HepG2 (cell line): Measurements from ENCODE around the gene SOCS1. TPM values are rescaled to one million over a fixed set of nuclear protein-coding genes. Genes with fewer than 3 reads are reported as not detected.

Experiments
- BRD4 ChIP-seq: sonication (generic); formaldehyde crosslinking; IDR thresholded peaks from 2 replicates; pipeline ENCODE4 v1.4.0; 2020; ENCODE audit warnings: missing genetic modification reagents
- E2F2 ChIP-seq: sonication (generic); formaldehyde crosslinking; IDR thresholded peaks from 2 replicates; pipeline ENCODE4 v1.4.0; 2020; ENCODE audit warnings: missing genetic modification reagents, borderline replicate concordance
- ELF1 ChIP-seq: sonication (generic); formaldehyde crosslinking; IDR thresholded peaks from 2 replicates; pipeline ENCODE4 v1.4.0; 2020; ENCODE audit warnings: missing genetic modification reagents
- GPN1 ChIP-seq: sonication (generic); formaldehyde crosslinking; IDR thresholded peaks from 2 replicates; pipeline ENCODE4 v1.5.1; 2020; ENCODE audit warnings: missing genetic modification reagents, borderline replicate concordance
- GTF3A ChIP-seq: sonication (generic); formaldehyde crosslinking; conservative IDR thresholded peaks from 2 replicates; pipeline ENCODE4 v1.4.0; 2020; ENCODE audit warnings: mild to moderate bottlenecking, missing genetic modification reagents
- HDAC2 ChIP-seq: sonication (generic); formaldehyde crosslinking; IDR thresholded peaks from 2 replicates; pipeline ENCODE4 v1.4.0; 2020; ENCODE audit warnings: missing genetic modification reagents
- HIVEP1 ChIP-seq: sonication (generic); formaldehyde crosslinking; IDR thresholded peaks from 2 replicates; pipeline ENCODE4 v1.4.0; 2020; ENCODE audit warnings: mild to moderate bottlenecking, missing genetic modification reagents
- IRF9 ChIP-seq: sonication (generic); formaldehyde crosslinking; IDR thresholded peaks from 2 replicates; pipeline ENCODE4 v1.8.0; 2022; ENCODE audit warnings: missing genetic modification reagents, mild to moderate bottlenecking, borderline replicate concordance
- JARID2 ChIP-seq: sonication (generic); formaldehyde crosslinking; IDR thresholded peaks from 2 replicates; pipeline ENCODE4 v1.8.1; 2023; ENCODE audit warnings: missing genetic modification reagents, inconsistent platforms; ENCODE audit not compliant: insufficient replicate concordance
- MYC ChIP-seq: sonication (generic); formaldehyde crosslinking; IDR thresholded peaks from 2 replicates; pipeline ENCODE4 v1.9.0; 2021; ENCODE audit warnings: missing genetic modification reagents, borderline replicate concordance
- RBAK ChIP-seq: sonication (generic); formaldehyde crosslinking; IDR thresholded peaks from 2 replicates; pipeline ENCODE4 v1.5.1; 2020; ENCODE audit warnings: mild to moderate bottlenecking, missing genetic modification reagents
- SRSF4 ChIP-seq: fragments of 200-400 bp; formaldehyde crosslinking; IDR thresholded peaks from one replicate; pipeline ENCODE4 v1.6.1; 2018; ENCODE audit warnings: mild to moderate bottlenecking, low read depth, low read length, moderate library complexity; ENCODE audit not compliant: poor library complexity, severe bottlenecking
- TBX2 ChIP-seq: sonication (generic); formaldehyde crosslinking; IDR thresholded peaks from 2 replicates; pipeline ENCODE4 v1.5.0; 2020; ENCODE audit warnings: missing genetic modification reagents, mild to moderate bottlenecking, borderline replicate concordance
- ZMYM3 ChIP-seq: sonication (generic); formaldehyde crosslinking; IDR thresholded peaks from 2 replicates; pipeline ENCODE4 v1.5.1; 2020; ENCODE audit warnings: mild to moderate bottlenecking, missing genetic modification reagents
- ZNF33B ChIP-seq: sonication (generic); formaldehyde crosslinking; IDR thresholded peaks from 2 replicates; pipeline ENCODE4 v1.5.1; 2020; ENCODE audit warnings: mild to moderate bottlenecking, missing genetic modification reagents
- ZNF441 ChIP-seq: sonication (generic); formaldehyde crosslinking; IDR thresholded peaks from 2 replicates; pipeline ENCODE4 v1.7.0; 2021; ENCODE audit warnings: missing genetic modification reagents, borderline replicate concordance
- ZNF496 ChIP-seq: sonication (generic); formaldehyde crosslinking; IDR thresholded peaks from 2 replicates; pipeline ENCODE4 v1.8.1; 2023; ENCODE audit warnings: mild to moderate bottlenecking, moderate library complexity, missing genetic modification reagents; ENCODE audit not compliant: insufficient replicate concordance
- ZNF737 ChIP-seq: sonication (generic); formaldehyde crosslinking; IDR thresholded peaks from 2 replicates; pipeline ENCODE4 v1.5.0; 2020; ENCODE audit warnings: missing genetic modification reagents, mild to moderate bottlenecking, borderline replicate concordance
- ZNF776 ChIP-seq: sonication (generic); formaldehyde crosslinking; IDR thresholded peaks from 2 replicates; pipeline ENCODE4 v1.4.0; 2020; ENCODE audit warnings: mild to moderate bottlenecking, missing genetic modification reagents
- ZNF777 ChIP-seq: sonication (generic); formaldehyde crosslinking; IDR thresholded peaks from 2 replicates; pipeline ENCODE4 v1.4.0; 2020; ENCODE audit warnings: missing genetic modification reagents
- ZNF891 ChIP-seq: sonication (generic); formaldehyde crosslinking; IDR thresholded peaks from 2 replicates; pipeline ENCODE4 v1.5.0; 2020; ENCODE audit warnings: mild to moderate bottlenecking, missing genetic modification reagents
- ZSCAN12 ChIP-seq: sonication (generic); formaldehyde crosslinking; IDR thresholded peaks from 2 replicates; pipeline ENCODE4 v1.9.0; 2021; ENCODE audit warnings: mild to moderate bottlenecking, missing genetic modification reagents
- polyA plus RNA-seq, 8 experiments: library from polyadenylated mRNA; depleted of rRNA in 3 of 8; stranded (reverse) in 7 of 8; unstranded in 1 of 8; fragments of >200 nt; fragmentation: Illumina TruSeq in 4 of 8; extraction: Trizol in 4 of 8; gene quantifications; 2 replicates each; pipeline versions ENCODE4 v1.2.1 to v1.2.3, GENCODE V29; 2011 to 2016; ENCODE audit warnings: low read depth in 4 of 8, missing spikeins in 1 of 8, mixed read lengths in 1 of 8; ENCODE audit not compliant: insufficient read depth in 1 of 8
- total RNA-seq, 5 experiments: library from RNA; depleted of rRNA; stranded (reverse); fragments of >200 nt; fragmentation: Illumina TruSeq; extraction: Trizol; gene quantifications; 2 replicates each; pipeline ENCODE4 v1.2.3, GENCODE V29; 2016; ENCODE audit warnings: low read depth in 1 of 5
- TF ChIP-seq, protein P1 (sequence below): sonication (generic); formaldehyde crosslinking; IDR thresholded peaks from 2 replicates; pipeline ENCODE4 v1.8.1; 2023; ENCODE audit warnings: mild to moderate bottlenecking, inconsistent platforms, moderate library complexity, missing genetic modification reagents, borderline replicate concordance
- TF ChIP-seq, protein P2 (sequence below): sonication (generic); formaldehyde crosslinking; IDR thresholded peaks from 2 replicates; pipeline ENCODE4 v1.4.0; 2020; ENCODE audit warnings: missing genetic modification reagents, borderline replicate concordance

The SOCS1 gene
- total and polyA plus RNA-seq, 2 of the 13 experiments (the other 11 are each of a cell fraction or from before 2014, with no cell fraction given), result 5.3 to 6.3 TPM

- TF ChIP-seq, protein P1, sequence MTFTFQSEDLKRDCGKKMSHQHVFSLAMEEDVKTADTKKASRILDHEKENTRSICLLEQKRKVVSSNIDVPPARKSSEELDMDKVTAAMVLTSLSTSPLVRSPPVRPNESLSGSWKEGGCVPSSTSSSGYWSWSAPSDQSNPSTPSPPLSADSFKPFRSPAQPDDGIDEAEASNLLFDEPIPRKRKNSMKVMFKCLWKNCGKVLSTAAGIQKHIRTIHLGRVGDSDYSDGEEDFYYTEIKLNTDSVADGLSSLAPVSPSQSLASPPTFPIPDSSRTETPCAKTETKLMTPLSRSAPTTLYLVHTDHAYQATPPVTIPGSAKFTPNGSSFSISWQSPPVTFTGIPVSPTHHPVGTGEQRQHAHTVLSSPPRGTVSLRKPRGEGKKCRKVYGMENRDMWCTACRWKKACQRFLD (CRISPR knock-in tag), result no peak
- peak; percentile 38; the same call in 1 of the 2 replicates for TF ChIP-seq TBX2 (CRISPR knock-in tag)
- no peak for TF ChIP-seq BRD4 (CRISPR knock-in tag)
- TF ChIP-seq ZNF441, result peak; percentile 65; the same call in 1 of the 2 replicates
- no peak for TF ChIP-seq IRF9 (CRISPR knock-in tag)
- no peak for TF ChIP-seq ZNF496 (CRISPR knock-in tag)
- TF ChIP-seq GPN1 (CRISPR knock-in tag), result no peak
- TF ChIP-seq JARID2 (CRISPR knock-in tag), result no peak
- TF ChIP-seq ZNF33B (CRISPR knock-in tag), result no peak
- peak; percentile 74; the same call in 1 of the 2 replicates for TF ChIP-seq ZNF737 (CRISPR knock-in tag)
- TF ChIP-seq ZNF891 (CRISPR knock-in tag), result no peak
- TF ChIP-seq E2F2 (CRISPR knock-in tag), result no peak
- TF ChIP-seq, protein P2, sequence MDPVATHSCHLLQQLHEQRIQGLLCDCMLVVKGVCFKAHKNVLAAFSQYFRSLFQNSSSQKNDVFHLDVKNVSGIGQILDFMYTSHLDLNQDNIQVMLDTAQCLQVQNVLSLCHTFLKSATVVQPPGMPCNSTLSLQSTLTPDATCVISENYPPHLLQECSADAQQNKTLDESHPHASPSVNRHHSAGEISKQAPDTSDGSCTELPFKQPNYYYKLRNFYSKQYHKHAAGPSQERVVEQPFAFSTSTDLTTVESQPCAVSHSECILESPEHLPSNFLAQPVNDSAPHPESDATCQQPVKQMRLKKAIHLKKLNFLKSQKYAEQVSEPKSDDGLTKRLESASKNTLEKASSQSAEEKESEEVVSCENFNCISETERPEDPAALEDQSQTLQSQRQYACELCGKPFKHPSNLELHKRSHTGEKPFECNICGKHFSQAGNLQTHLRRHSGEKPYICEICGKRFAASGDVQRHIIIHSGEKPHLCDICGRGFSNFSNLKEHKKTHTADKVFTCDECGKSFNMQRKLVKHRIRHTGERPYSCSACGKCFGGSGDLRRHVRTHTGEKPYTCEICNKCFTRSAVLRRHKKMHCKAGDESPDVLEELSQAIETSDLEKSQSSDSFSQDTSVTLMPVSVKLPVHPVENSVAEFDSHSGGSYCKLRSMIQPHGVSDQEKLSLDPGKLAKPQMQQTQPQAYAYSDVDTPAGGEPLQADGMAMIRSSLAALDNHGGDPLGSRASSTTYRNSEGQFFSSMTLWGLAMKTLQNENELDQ (CRISPR knock-in tag), result no peak
- no peak for TF ChIP-seq GTF3A (CRISPR knock-in tag)
- TF ChIP-seq ZMYM3 (CRISPR knock-in tag), result peak; percentile 99
- no peak for TF ChIP-seq ZNF777
- no peak; the same call in 1 of the 2 replicates for TF ChIP-seq RBAK (CRISPR knock-in tag)
- TF ChIP-seq ZSCAN12, result 0 out of 2 replicates have a peak, but pooled peaks have one; percentile 27
- no peak for TF ChIP-seq ELF1 (CRISPR knock-in tag)
- TF ChIP-seq HDAC2 (CRISPR knock-in tag), result no peak
- peak; percentile 27; the same call in 1 of the 2 replicates for TF ChIP-seq HIVEP1 (CRISPR knock-in tag)
- no peak; the same call in 1 of the 2 replicates for TF ChIP-seq ZNF776 (CRISPR knock-in tag)
- no peak for TF ChIP-seq SRSF4
- TF ChIP-seq MYC (CRISPR knock-in tag), result no peak
These were observed 3.9 kb upstream of the SOCS1 start (continued) for GRCh38 chr16:11259655-11260595.
